ENCODE results near the gene ASNSD1.
"Not testable (repeated sequence)": the region's sequence is repeated elsewhere in the genome, so short reads cannot be mapped to it uniquely, and the experiment has no call there.

ASNSD1 gene

DNA sequence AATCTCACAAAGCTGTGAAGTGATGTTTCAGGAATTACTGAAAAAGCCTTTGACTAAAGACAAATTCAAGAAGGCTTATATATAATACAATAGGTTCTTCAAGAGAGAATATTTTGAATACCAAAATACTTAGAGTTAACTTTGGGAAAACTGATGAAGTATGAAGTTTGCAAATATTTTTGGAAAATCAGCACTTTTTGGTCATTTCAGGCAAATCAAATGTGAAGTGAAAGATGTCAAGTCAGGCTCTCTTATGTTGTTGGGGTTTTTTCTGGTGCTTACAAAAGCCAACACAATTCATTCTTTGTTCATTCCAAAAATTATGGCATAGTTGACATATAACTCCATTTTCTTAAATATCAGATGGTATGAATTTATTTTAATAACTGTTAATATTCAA lies 14.7 kb upstream of the ASNSD1 start:
- no peak for DNase-seq (ENCODE audit: low read depth in 2 of 2, low spot score in 1 of 2)

- DNase-seq (ENCODE audit: low read depth in 2 of 2, low spot score in 1 of 2) = no peak
Observed at GRCh38 chr2:189648846-189649509, 12.3 kb upstream of the ASNSD1 start.

DNA sequence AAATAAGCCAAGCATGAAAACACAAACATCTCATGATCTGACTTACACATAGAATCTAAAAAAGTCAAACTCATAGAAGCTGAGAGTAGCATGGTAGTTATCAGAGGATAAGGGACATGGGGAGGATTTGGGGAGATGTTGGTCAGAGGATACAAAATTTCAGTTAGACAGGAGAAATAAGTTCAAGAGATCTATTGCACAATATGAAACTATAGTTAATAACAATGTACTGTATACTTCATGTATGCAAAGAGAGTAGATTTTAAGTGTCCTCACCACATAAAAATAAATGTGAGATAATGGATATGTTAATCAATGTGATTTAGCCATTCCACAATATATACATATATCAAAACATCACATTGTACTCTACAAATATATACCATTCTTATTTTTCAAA lies 10.0 kb upstream of the ASNSD1 start:
- DNase-seq (ENCODE audit: low read depth in 2 of 2, low spot score in 1 of 2) = no peak

DNA sequence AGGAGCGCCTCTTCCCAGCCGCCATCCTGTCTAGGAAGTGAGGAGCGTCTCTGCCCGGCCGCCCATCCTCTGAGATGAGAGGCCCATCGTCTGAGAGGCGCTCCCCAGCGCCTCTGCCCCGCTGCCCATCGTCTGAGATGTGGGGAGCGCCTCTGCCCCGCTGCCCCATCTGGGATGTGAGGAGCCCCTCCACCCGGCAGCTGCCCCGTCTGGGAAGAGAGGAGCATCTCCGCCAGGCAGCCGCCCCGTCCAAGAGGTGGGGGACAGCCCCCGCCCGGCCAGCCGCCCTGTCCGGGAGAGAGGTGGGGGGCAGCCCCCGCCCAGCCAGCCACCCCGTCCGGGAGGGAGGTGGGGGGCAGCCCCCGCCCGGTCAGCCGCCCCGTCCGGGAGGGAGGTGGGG lies 7.8 kb upstream of the ASNSD1 start:
- DNase-seq (ENCODE audit: low read depth in 2 of 2, low spot score in 1 of 2) = not testable (repeated sequence)

DNA sequence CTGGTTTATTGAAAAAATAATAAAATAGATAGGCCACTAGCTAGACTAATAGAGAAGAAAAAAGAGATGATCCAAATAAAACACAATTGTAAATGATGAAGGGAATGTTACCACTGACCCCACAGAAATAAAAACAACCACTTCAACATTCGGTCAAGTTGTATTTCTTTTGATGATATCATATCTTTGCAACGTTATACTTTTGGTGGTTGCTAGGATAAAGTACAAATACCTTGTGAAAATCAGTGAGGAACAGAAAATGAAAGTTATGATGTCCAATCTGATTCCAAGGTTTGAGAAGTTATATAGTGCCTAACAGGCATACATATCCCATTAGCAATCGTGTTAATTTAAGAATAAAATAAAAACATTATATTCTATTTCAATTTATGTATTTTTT lies 6.6 kb upstream of the ASNSD1 start:
- no peak for DNase-seq (ENCODE audit: low read depth in 2 of 2, low spot score in 1 of 2)

DNA sequence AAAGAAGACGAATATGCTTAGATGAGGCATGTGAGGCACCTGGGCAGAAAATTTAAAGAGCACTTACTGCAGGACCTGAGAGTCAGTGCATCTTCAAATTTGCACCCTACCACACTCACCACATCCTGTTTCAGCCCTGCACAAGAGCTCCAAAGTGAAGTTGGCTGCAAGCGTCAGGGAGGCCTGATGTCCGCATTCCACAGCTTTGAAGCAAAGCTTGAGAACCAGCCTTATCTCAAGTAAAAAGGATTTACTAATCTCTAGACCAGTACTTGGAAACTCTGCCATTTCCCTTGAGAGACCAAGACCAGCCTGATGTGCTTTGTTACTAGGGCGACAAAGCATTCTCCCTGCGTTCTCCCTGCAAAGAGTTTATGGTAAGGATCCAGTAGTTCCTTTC lies 3.4 kb upstream of the ASNSD1 start:
- no peak for DNase-seq (ENCODE audit: low read depth in 2 of 2, low spot score in 1 of 2)

- DNase-seq (ENCODE audit: low read depth in 2 of 2, low spot score in 1 of 2) = no peak
Observed at GRCh38 chr2:189658306-189659212, 2.7 kb upstream of the ASNSD1 start.

DNA sequence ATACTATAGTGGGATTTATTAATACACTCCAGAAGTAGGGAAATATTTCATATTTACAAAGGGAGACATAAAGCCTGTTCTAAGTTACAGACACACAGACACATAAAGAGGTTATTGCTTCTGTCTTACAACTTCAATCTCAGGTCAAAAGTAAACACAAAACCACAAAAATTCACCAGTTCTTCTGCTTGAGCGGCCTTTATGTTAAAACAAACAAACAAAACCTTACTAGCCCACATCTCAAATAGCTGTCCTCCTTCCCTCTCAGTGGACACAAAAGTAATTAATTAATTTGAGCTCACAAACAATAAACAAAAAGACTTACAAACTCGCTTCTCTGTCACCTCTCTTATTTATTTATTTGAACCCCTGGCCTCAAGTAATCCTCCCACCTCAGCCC lies 1.5 kb upstream of the ASNSD1 start:
- DNase-seq (ENCODE audit: low read depth in 2 of 2, low spot score in 1 of 2) = no peak

- DNase-seq (ENCODE audit: low read depth in 2 of 2, low spot score in 1 of 2) = no peak
Observed at GRCh38 chr2:189660803-189661147, 484 bp upstream of the ASNSD1 start.

- DNase-seq (ENCODE audit: low read depth in 2 of 2, low spot score in 1 of 2) = no peak
Observed at GRCh38 chr2:189661957-189662321, 680 bp downstream of the ASNSD1 start.

GRCh38 chr2:189662669-189663226 lies 1.5 kb downstream of the ASNSD1 start:
- DNase-seq (ENCODE audit: low read depth in 2 of 2, low spot score in 1 of 2) = no peak

- DNase-seq (ENCODE audit: low read depth in 2 of 2, low spot score in 1 of 2) = not testable (repeated sequence)
Observed at GRCh38 chr2:189663319-189663718, 2.1 kb downstream of the ASNSD1 start.

DNA sequence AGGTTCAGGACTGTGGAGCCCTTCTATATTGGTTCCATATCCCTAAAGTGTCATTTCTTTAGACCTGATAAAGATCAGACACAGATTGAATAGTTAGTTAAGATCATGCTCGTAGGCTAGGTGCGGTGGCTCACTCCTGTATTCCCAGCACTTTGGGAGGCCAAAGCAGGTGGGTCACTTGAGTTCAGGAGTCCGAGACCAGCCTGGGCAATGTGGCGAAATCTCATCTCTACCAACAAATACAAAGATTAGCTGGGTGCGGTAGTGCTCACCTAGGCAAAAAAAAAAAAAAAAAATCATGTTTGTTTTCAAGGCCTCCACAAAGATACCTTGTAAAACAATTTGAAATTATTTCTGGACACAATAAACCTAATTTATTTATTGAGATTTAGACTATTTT lies 8.7 kb downstream of the ASNSD1 start:
- DNase-seq (ENCODE audit: low read depth in 2 of 2, low spot score in 1 of 2) = no peak

DNA sequence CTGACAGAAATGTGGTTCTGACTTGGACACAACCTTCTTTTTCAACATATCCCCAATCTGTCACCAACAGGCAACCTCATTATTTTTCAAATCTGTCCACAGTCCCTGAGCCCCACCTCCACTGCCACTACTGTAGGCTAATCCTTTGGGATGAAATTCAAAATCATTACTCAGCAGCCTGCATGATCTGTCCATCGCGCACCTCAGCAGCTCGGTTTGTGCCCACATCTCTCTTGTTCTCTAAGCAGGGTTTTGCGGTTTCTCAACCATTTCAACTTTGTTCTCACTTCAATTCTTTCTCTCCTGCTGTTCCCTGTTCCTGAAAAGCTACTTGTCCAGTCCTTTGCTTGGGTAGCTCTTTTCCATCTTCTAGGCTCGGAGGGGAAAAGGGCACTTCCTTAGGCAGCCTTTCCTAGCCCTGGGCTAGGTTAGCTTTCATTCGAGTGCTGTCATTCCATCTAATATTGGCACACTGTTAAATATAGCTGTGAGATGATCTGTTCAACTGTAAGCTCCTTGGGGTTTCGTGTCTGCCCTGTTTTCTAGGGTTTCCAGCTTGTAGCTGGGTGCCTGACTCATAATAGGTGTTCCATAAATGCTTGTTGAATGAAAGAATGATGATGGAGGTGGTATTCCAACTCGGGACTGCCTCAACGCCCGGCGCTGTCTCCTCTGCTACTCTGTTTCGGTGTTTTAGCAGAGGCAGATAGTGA lies 12.6 kb downstream of the ASNSD1 start:
- no peak for DNase-seq (ENCODE audit: low read depth in 2 of 2, low spot score in 1 of 2)

GRCh38 chr2:189674374-189675112 lies 13.3 kb downstream of the ASNSD1 start, which contains the start of gene ANKAR:
ANKAR (plus strand) TSS chr2:189674670; CDS start chr2:189676491, 1,821 bp downstream.
- DNase-seq (ENCODE audit: low read depth in 2 of 2, low spot score in 1 of 2) = peak; percentile 51 to 66

- no peak for DNase-seq (ENCODE audit: low read depth in 2 of 2, low spot score in 1 of 2)
Observed at GRCh38 chr2:189676471-189676870, 15.2 kb downstream of the ASNSD1 start.

GRCh38 chr2:189679226-189679625 lies 18.0 kb downstream of the ASNSD1 start:
- DNase-seq (ENCODE audit: low read depth in 2 of 2, low spot score in 1 of 2) = no peak

DNA sequence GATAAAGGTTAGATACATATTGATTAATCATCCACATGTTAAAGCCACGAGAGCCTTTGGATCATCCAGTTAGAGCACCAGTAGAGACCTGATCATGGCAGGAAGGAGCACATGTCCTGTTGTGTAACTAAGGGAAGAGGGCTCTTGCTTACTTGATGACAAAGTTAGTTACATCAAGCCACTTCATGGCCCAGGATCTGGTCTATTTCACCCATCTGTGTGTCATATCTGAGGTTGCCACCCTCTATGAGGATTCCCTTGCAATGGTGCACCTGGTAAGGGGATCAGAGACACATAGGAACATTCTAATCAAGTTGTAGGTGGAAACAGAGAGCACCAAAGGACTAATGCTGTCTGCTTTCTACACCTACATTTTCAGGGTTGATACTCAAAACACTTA lies 19.9 kb downstream of the ASNSD1 start:
- no peak for DNase-seq (ENCODE audit: low read depth in 2 of 2, low spot score in 1 of 2)

- no peak for DNase-seq (ENCODE audit: low read depth in 2 of 2, low spot score in 1 of 2)
Observed at GRCh38 chr2:189681903-189682302, 20.6 kb downstream of the ASNSD1 start.

DNA sequence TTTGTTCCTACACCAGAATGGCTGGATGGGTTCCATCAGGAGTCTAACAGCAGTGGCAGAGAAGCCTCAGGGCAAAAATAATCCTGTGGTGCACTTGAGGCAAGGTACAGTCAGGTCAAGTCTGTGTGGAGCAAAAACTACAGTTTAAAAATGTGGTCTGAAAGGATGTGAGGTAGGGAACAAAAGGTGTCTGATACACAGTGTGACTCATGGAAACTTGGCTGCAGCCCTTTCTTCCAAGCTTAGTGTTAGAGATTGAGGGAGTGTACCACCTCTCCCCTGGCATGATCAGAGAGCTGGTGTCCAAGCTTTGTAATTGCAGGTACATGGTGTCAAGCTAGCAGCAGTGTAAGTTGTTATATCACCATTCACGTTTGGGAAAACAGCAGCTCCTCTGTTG lies 22.1 kb downstream of the ASNSD1 start:
- no peak for DNase-seq (ENCODE audit: low read depth in 2 of 2, low spot score in 1 of 2)

- no peak for DNase-seq (ENCODE audit: low read depth in 2 of 2, low spot score in 1 of 2)
Observed at GRCh38 chr2:189684811-189685210, 23.6 kb downstream of the ASNSD1 start.

Data from stimulated activated CD8-positive, alpha-beta memory T cell treated with anti-CD3 and anti-CD28 coated beads, Interleukin-4, amount 100 ng/mL, for 4 hours (primary cell).